Heart right ventricle (tissue), 16 donors: ENCODE measurements around the gene HTT-AS. TPM values are rescaled to one million over a fixed set of nuclear protein-coding genes. Genes with fewer than 3 reads are reported as not detected.

Source experiments
- ATAC-seq, 8 donors: fragments of 200-7000 bp; cut with Tn5 transposase; one replicate each; pipeline ENCODE4 v1.9.1; 2020; ENCODE audit warnings: mild to moderate bottlenecking in 8 of 8, moderate library complexity in 8 of 8, moderate number of reproducible peaks in 1 of 8
- DNase-seq, 2 donors: peaks; one replicate each; pipeline ENCODE4 v3.0.0-alpha.2; 2020
- H3K27ac ChIP-seq, 10 donors: fragments of 200-600 bp; sonication (generic) in 2 of 10; one replicate each; pipeline versions ENCODE4 v1.5.0 to v1.8.0; 2020 to 2022; ENCODE audit warnings: mild to moderate bottlenecking in 3 of 10
- H3K27me3 ChIP-seq, 7 donors: fragments of 200-600 bp; one replicate each; pipeline ENCODE4 v1.8.0; 2021 to 2022; ENCODE audit warnings: mild to moderate bottlenecking in 2 of 7
- H3K36me3 ChIP-seq, 9 donors: fragments of 200-600 bp; sonication (generic) in 1 of 9; one replicate each; pipeline versions ENCODE4 v1.5.0 to v1.8.0; 2020 to 2022; ENCODE audit warnings: mild to moderate bottlenecking in 2 of 9
- H3K4me1 ChIP-seq, 9 donors: fragments of 200-600 bp; sonication (generic) in 1 of 9; one replicate each; pipeline versions ENCODE4 v1.5.0 to v1.8.0; 2020 to 2022; ENCODE audit warnings: mild to moderate bottlenecking in 4 of 9
- H3K4me3 ChIP-seq, 10 donors: fragments of 200-600 bp; sonication (generic) in 2 of 10; one replicate each; pipeline versions ENCODE4 v1.5.0 to v1.8.0; 2020 to 2022; ENCODE audit warnings: mild to moderate bottlenecking in 7 of 10, moderate library complexity in 2 of 10
- H3K9me3 ChIP-seq, 11 donors: fragments of 200-600 bp in 10 of 11; sonication (generic) in 2 of 11; one replicate each; pipeline versions ENCODE4 v1.5.0 to v1.8.0; 2013 to 2022; ENCODE audit warnings: mild to moderate bottlenecking in 2 of 11, control low read depth in 1 of 11, moderate library complexity in 1 of 11
- WGBS, 2 donors: extraction: QIAGEN DNeasy Blood & Tissue Kit; methylation state at CpG; one replicate each; pipeline ENCODE4 v1.1.7; 2013; ENCODE audit warnings: inconsistent platforms in 1 of 2; 5-methylcytosine and 5-hydroxymethylcytosine counted together
- intact Hi-C, 10 donors: fragments of 100-400 bp; cut with DNase I; formaldehyde crosslinking; loops; one replicate each; pipeline versions ENCODE4 v1.11.1 to v1.14.2; 2022
- polyA plus RNA-seq, 2 donors: library from polyadenylated mRNA; stranded (reverse); fragments of 200-250 nt; gene quantifications; one replicate each; pipeline ENCODE4 v1.2.3, GENCODE V29; 2013
- total RNA-seq, 10 donors: library from RNA; stranded (reverse); fragmentation: NEBNext Ultra II Directional in 3 of 10; extraction: Animal tissue kit (Norgen Biotek cat#: 25700) in 3 of 10; gene quantifications; one replicate each; pipeline versions ENCODE4 v1.2.1 to v1.2.4, GENCODE V29; 2021 to 2023
- TF ChIP-seq, protein P1 (sequence below), 9 donors: fragments of 200-600 bp; sonication (generic) in 2 of 9; IDR thresholded peaks; one replicate each; pipeline versions ENCODE4 v1.5.0 to v1.8.0; 2021 to 2022; ENCODE audit warnings: antibody characterized with exemption in 9 of 9, mild to moderate bottlenecking in 5 of 9, moderate library complexity in 1 of 9
- donor health status: Arrhythmogenic right ventricular cardiomyopathy.
- donor health status: ischemic (EF 13 %, LVEDD 7.1; RV severe dilation, severe dysfunction).
- donor health status: healthy with polysubstance abuse.
- donor health status: DM: no; HTN: yes; CAD: no.
- donor health status: DM: no; HTN: no; CAD: no.
- donor health status: ischemic (EF 25% LVEDD 6.9; RV normal size, moderate dysfunction).
- donor health status: ischemic (EF 25% LVEDD 5.7; RV mildly dilated, moderate dysfunction).
- donor health status: healthy.
- donor health status: DM: yes; HTN: yes; CAD: no.
- donor health status: Ischemic cardiomyopathy.
- donor health status: ischemic (EF 35%, LVEDD 5.7; RV mildly dilated, moderate dysfunction).
- donor health status: nonischemic (EF 11% LVEDD 7.7; RV severe dilation, severe dysfunction).
- donor health status: DM: yes; HTN: yes; CAD: no.
- donor health status: PGD.
- donor health status: ischemic (EF 29% LVEDD 5.4; RV normal size, mild dysfunction).
- donor health status: nonischemic (EF 23%, LVEDD 6.1; RV moderate dilation, normal function).

HTT-AS gene
- total and polyA plus RNA-seq, 12 donors = not detected

DNA sequence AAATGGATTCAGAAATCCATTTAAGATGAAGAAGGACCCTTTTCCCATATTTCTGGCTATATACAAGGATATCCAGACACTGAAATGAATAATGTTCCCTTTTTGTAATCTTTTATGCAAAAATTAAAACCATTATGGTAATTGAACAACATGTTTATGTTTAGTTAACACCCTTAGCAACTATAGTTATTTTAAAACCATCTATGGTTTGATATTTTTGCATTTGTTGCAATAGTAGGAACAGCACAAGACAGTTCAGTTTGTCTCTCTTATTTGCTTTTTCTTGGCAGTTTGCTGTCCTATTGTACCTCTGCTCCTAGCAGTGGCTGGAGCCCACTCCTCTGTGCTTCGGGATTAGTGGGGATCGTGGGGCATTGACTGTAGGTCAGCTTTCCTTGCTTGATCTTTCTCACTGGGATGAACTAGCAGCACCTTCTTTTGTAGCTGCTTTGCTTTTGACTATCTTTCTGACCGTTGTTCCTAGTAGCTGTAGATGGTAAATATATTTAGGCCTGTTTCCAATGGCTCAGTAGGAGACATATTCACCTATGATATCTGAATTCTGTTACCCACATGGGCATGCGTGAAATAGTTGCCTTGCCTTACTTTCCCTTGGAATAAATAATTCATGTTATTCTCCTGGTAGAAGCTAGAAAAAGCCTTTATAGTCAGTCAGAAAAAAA is 12.9 kb upstream of the HTT-AS start:
- peaks cover 0 to 4% (median 0%) of the 10 kb centered on the region in 9 donors for H3K4me1 ChIP-seq
- WGBS, 2 donors = 84 to 90% methylated on average over 4 of the region's 4 CpGs
- TF ChIP-seq, protein P1, sequence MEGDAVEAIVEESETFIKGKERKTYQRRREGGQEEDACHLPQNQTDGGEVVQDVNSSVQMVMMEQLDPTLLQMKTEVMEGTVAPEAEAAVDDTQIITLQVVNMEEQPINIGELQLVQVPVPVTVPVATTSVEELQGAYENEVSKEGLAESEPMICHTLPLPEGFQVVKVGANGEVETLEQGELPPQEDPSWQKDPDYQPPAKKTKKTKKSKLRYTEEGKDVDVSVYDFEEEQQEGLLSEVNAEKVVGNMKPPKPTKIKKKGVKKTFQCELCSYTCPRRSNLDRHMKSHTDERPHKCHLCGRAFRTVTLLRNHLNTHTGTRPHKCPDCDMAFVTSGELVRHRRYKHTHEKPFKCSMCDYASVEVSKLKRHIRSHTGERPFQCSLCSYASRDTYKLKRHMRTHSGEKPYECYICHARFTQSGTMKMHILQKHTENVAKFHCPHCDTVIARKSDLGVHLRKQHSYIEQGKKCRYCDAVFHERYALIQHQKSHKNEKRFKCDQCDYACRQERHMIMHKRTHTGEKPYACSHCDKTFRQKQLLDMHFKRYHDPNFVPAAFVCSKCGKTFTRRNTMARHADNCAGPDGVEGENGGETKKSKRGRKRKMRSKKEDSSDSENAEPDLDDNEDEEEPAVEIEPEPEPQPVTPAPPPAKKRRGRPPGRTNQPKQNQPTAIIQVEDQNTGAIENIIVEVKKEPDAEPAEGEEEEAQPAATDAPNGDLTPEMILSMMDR (IDR thresholded peaks at IDR 0.05) = no peak
- intact Hi-C loops = no loop called here
- H3K27ac ChIP-seq = no peak overlapping the region
- ATAC-seq = no peak
- H3K36me3 ChIP-seq = peaks cover 0 to 59% (median 6%) of the 10 kb centered on the region in 9 donors
- no peaks in the 10 kb centered on the region for H3K27me3 ChIP-seq
- H3K4me3 ChIP-seq = no peak overlapping the region
- DNase-seq = no peak
- H3K9me3 ChIP-seq = no peaks in the 10 kb centered on the region

DNA sequence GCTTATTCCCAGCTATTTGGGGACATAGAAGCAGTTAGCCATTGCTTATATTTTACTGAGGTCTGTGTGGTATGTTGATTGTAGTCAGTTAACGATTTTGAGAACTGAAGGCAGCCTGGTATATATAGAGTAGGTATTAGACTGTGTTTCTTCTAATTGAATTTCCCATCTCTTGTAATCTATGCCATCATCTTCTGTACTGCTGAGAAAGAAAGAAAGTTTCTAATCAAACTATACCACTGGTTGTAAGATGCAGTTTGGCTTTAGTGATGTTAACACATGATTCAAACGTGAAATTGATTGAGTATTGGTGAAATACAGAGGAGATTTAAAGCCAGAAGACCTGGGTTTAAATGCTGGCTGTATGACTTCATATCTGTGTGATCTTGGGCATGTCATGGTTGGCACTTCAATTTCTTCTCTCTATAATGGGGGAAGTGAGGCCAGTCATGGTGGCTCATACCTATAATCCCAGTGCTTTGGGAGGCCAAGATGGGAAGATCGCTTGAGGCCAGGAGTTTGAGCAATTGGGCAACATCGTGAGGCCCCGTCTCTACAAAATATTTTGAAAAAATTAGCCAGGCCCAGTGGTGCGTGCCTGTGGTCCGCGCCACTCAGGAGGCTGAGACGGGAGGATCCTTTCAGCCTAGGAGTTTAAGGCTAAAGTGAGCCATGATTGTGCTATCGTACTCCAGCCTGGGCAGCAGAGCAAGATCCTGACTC is 11.8 kb upstream of the HTT-AS start:
- Histone ChIP-seq H3K27me3 (no peaks in the 10 kb centered on the region), H3K36me3 (peaks cover 0 to 48% (median 6%) of the 10 kb centered on the region in 9 donors), H3K4me3 (no peak overlapping the region), H3K27ac (no peak overlapping the region), H3K9me3 (no peaks in the 10 kb centered on the region), H3K4me1 (peaks cover 0 to 8% (median 0%) of the 10 kb centered on the region in 9 donors)
- intact Hi-C loops = no loop called here
- TF ChIP-seq, protein P1 (IDR thresholded peaks at IDR 0.05) = no peak
- ATAC-seq (no peak), DNase-seq (no peak)
- WGBS, 2 donors = 95 to 96% methylated on average over 10 of the region's 10 CpGs

DNA sequence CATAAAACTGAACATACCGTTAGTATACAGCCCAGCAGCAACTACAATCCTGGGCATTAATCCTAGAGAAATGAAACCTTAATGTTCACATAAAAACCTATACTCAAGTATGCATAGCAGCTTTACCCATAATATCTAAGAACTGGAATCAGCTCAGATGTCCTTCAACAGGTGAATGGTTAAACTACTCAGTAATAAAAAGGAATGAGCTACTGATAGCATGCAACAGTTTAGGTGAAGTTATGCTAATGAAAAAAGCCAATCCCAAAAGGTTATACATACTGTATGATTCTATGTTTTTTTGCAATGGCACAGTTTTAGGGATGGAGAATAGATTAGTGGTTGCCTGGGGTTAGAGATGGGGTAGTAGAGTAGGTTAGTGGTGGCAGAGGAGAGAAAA is 9.4 kb upstream of the HTT-AS start:
- H3K27me3 ChIP-seq = no peaks in the 10 kb centered on the region
- ATAC-seq (no peak), DNase-seq (no peak)
- TF ChIP-seq, protein P1 (IDR thresholded peaks at IDR 0.05) = no peak
- no peak overlapping the region for H3K27ac ChIP-seq
- no peaks in the 10 kb centered on the region for H3K9me3 ChIP-seq
- 82 to 87% methylated on average over 1 of the region's 1 CpG for WGBS, 2 donors
- peaks cover 0 to 24% (median 6%) of the 10 kb centered on the region in 9 donors for H3K36me3 ChIP-seq
- peaks cover 0 to 21% (median 5%) of the 10 kb centered on the region in 9 donors for H3K4me1 ChIP-seq
- H3K4me3 ChIP-seq = no peak overlapping the region
- intact Hi-C loops = no loop called here

DNA sequence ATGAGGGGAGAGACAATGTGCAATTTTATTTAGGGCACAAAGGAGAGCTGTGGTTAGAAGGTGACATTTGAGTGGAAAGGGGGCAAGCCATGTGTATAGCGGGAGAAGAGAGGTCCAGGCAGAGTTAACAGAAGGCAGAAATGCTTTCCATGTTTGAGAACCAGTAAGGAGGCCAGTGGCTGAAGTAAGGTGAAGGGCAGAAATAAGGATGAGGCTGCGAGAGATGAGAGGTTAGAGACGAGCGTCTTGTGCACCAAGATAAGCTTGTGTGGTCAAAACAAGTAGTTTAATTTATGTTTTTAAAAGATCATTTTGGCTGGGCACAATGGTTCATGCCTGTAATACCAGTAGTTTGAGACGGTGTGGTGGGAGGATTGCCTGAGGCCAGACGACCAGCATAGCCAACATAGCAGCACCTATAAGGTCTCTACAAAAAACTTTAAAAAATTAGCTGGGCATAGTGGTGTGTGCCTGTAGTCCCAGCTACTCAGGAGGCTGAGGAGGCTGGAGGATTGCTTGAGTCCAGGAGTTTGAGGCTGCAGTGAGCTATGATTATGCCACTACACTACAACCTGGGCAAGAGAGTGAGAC is 8.7 kb upstream of the HTT-AS start:
- Histone ChIP-seq H3K27ac (no peak overlapping the region), H3K9me3 (no peaks in the 10 kb centered on the region), H3K36me3 (peaks cover 0 to 17% (median 6%) of the 10 kb centered on the region in 9 donors), H3K4me3 (no peak overlapping the region), H3K4me1 (peaks cover 0 to 23% (median 5%) of the 10 kb centered on the region in 9 donors), H3K27me3 (no peaks in the 10 kb centered on the region)
- 87% methylated on average over 6 of the region's 6 CpGs for WGBS, 2 donors
- TF ChIP-seq, protein P1 (IDR thresholded peaks at IDR 0.05) = no peak
- intact Hi-C loops = no loop called here
- ATAC-seq = no peak
- no peak for DNase-seq
